Stimulated activated CD4-positive, alpha-beta T cell treated with anti-CD3 and anti-CD28 coated beads, Interleukin-2, amount 100 ng/mL, for 24 hours (primary cell): Measurements from ENCODE around the gene CHD2.

Source experiments
- DNase-seq, 2 donors: peaks; one replicate each; pipeline ENCODE4 v3.0.0-alpha.2; 2020

Gene CHD2

GRCh38 chr15:92885224-92886041 is 14.7 kb upstream of the CHD2 start:
- DNase-seq = no peak

- no peak for DNase-seq
These were observed 14.0 kb upstream of the CHD2 start for GRCh38 chr15:92886042-92886537.

GRCh38 chr15:92886815-92887214 is 13.3 kb upstream of the CHD2 start:
- no peak for DNase-seq

GRCh38 chr15:92887869-92888268 is 12.3 kb upstream of the CHD2 start:
- DNase-seq = no peak

- DNase-seq = no peak
These were observed 10.6 kb upstream of the CHD2 start for GRCh38 chr15:92889390-92890107.

- DNase-seq = no peak
These were observed 8.5 kb upstream of the CHD2 start for GRCh38 chr15:92891533-92892200.

- DNase-seq = no peak
These were observed 7.9 kb upstream of the CHD2 start for GRCh38 chr15:92892201-92892555.

- DNase-seq = no peak
These were observed 6.9 kb upstream of the CHD2 start for GRCh38 chr15:92893200-92893599.

- DNase-seq = no peak
These were observed 3.6 kb upstream of the CHD2 start for GRCh38 chr15:92896561-92896960.

GRCh38 chr15:92897620-92898019 is 2.5 kb upstream of the CHD2 start:
- DNase-seq = no peak

- DNase-seq = no peak
These were observed 1.0 kb upstream of the CHD2 start for GRCh38 chr15:92898988-92899582.

- DNase-seq = no peak
These were observed 550 bp upstream of the CHD2 start for GRCh38 chr15:92899601-92899947.

- no peak for DNase-seq
These were observed 577 bp downstream of the CHD2 start for GRCh38 chr15:92900731-92901071.

GRCh38 chr15:92901072-92901761 is 1.1 kb downstream of the CHD2 start:
- DNase-seq = no peak

- DNase-seq = no peak
These were observed 1.9 kb downstream of the CHD2 start for GRCh38 chr15:92901995-92902394.

- DNase-seq = no peak
These were observed 2.8 kb downstream of the CHD2 start for GRCh38 chr15:92902737-92903593.

- no peak for DNase-seq
These were observed 3.5 kb downstream of the CHD2 start for GRCh38 chr15:92903631-92903965.

- peak; percentile 98 to 99 for DNase-seq
These were observed 4.0 kb downstream of the CHD2 start for GRCh38 chr15:92903966-92904721.

GRCh38 chr15:92904722-92905571 is 4.8 kb downstream of the CHD2 start:
- DNase-seq = no peak

GRCh38 chr15:92906020-92906419 is 5.9 kb downstream of the CHD2 start:
- DNase-seq = no peak
